Glutamatergic neuron (in vitro differentiated cells): ENCODE results near the gene IL4I1. TPM values are rescaled to one million over a fixed set of nuclear protein-coding genes. Genes with fewer than 3 reads are reported as not detected.
A peak's percentile ranks its signal among the peaks of the same experiment; 100 is the strongest.

Experiments
- DNase-seq: peaks from one replicate; pipeline ENCODE4 v3.0.0; 2022
- H3K27ac Mint-ChIP-seq: one replicate; pipeline ENCODE4 v1.8.0; 2020; ENCODE audit warnings: mild to moderate bottlenecking, mixed read lengths, inconsistent platforms; ENCODE audit not compliant: unreplicated experiment
- H3K27me3 Mint-ChIP-seq: one replicate; pipeline ENCODE4 v1.8.0; 2020; ENCODE audit warnings: mild to moderate bottlenecking, moderate library complexity, mixed read lengths, inconsistent platforms; ENCODE audit not compliant: unreplicated experiment
- H3K36me3 Mint-ChIP-seq: one replicate; pipeline ENCODE4 v1.8.0; 2020; ENCODE audit warnings: mild to moderate bottlenecking, mixed read lengths, inconsistent platforms; ENCODE audit not compliant: unreplicated experiment
- H3K4me1 Mint-ChIP-seq: one replicate; pipeline ENCODE4 v1.8.0; 2020; ENCODE audit warnings: mild to moderate bottlenecking, low read depth, mixed read lengths, inconsistent platforms; ENCODE audit not compliant: unreplicated experiment
- H3K4me3 Mint-ChIP-seq: one replicate; pipeline ENCODE4 v1.8.0; 2020; ENCODE audit warnings: mild to moderate bottlenecking, mixed read lengths, inconsistent platforms; ENCODE audit not compliant: unreplicated experiment
- H3K9me3 Mint-ChIP-seq: one replicate; pipeline ENCODE4 v1.8.0; 2020; ENCODE audit warnings: mild to moderate bottlenecking, moderate library complexity, mixed read lengths, inconsistent platforms; ENCODE audit not compliant: unreplicated experiment
- CTCF ChIP-seq: fragments of 200-600 bp; sonication (generic); IDR thresholded peaks from one replicate; pipeline ENCODE4 v1.5.0; 2021; ENCODE audit not compliant: partially characterized antibody, unreplicated experiment
- total RNA-seq: library from RNA; stranded (reverse); fragmentation: NEBNext Ultra II Directional; extraction: Animal tissue kit (Norgen Biotek cat#: 25700); gene quantifications from one replicate; pipeline ENCODE4 v1.2.1, GENCODE V29; 2021; ENCODE audit not compliant: unreplicated experiment

The IL4I1 gene
- total RNA-seq, 1 donor from 2014 or later, result 0.59 TPM

DNA sequence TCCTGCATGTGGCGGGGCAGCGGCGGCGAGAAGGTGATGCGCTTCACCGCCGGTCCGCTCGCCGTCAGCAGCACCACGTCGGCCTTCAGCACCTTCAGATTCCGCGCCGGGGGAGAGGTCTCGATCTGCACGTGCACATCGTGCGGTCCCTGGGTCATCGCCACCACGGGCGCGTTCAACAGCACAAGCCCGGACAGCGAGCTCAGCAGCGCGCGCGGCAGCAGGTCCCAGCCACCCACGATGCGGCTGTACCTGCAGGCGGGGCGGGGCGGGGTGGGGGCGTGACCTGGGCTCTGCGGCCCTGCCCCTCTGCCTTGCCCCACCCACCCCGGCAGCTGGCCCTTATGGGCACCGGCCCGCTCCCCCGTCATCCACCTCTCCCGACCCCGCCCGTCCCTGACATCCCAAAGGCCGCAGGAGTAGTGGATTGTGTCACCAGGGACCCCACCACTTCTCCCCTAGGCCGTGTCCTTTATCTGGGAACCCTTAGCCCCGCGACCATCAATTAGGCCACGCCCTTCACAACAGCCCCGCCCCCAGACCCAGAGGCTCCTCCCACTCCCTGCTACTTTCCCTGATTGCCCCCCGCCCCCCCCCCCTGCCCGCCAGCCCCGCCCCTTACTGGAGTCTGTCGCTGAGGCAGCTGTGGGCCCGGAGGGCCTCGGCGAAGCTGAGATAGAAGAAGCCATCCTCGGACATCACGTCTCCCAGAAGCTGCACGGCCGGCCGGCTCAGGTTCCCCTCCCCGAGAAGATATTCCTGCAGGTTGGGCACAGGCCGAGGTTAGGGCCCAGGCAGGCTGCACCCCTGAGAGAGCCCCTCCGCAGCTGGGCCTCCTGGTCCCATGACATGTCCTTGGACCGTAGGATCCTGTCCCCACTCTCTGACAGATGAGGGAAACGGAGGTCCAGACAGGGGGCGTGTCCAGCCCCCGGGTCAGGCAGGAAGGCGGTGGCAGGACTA, 6.1 kb downstream of the IL4I1 start:
- Mint-ChIP-seq H3K4me1 (peaks cover 6% of the 10 kb centered on the region), H3K36me3 (no peaks in the 10 kb centered on the region), H3K9me3 (peaks cover 9% of the 10 kb centered on the region), H3K27me3 (peaks cover 10% of the 10 kb centered on the region), H3K27ac (peak overlapping the region; percentile 70), H3K4me3 (peak overlapping the region; percentile 77)
- peak; percentile 75 for DNase-seq
- TF ChIP-seq CTCF, result peak; percentile 54

GRCh38 chr19:49889687-49890348, 6.9 kb downstream of the IL4I1 start:
- no peaks in the 10 kb centered on the region for H3K36me3 Mint-ChIP-seq

GRCh38 chr19:49889038-49889686, 7.5 kb downstream of the IL4I1 start:
- Mint-ChIP-seq H3K27ac (peak overlapping the region; percentile 93), H3K9me3 (peaks cover 9% of the 10 kb centered on the region), H3K4me3 (peak overlapping the region; percentile 38), H3K36me3 (no peaks in the 10 kb centered on the region), H3K27me3 (peaks cover 10% of the 10 kb centered on the region), H3K4me1 (peaks cover 6% of the 10 kb centered on the region)
- TF ChIP-seq CTCF, result no peak
- peak; percentile 69 for DNase-seq

More at GRCh38 chr19:49889687-49890348, 6.9 kb downstream of the IL4I1 start:
- peaks cover 10% of the 10 kb centered on the region for H3K27me3 Mint-ChIP-seq
- H3K27ac Mint-ChIP-seq, result peak overlapping the region; percentile 93
- peak; percentile 82 for DNase-seq
- H3K4me3 Mint-ChIP-seq, result peak overlapping the region; percentile 77
- H3K4me1 Mint-ChIP-seq, result peaks cover 6% of the 10 kb centered on the region
- H3K9me3 Mint-ChIP-seq, result peaks cover 9% of the 10 kb centered on the region
- TF ChIP-seq CTCF, result peak; percentile 82

GRCh38 chr19:49888510-49888824, 8.2 kb downstream of the IL4I1 start:
- Mint-ChIP-seq H3K27ac (peak overlapping the region; percentile 93), H3K4me1 (peaks cover 6% of the 10 kb centered on the region), H3K27me3 (peaks cover 9% of the 10 kb centered on the region), H3K9me3 (peaks cover 9% of the 10 kb centered on the region), H3K36me3 (peaks cover 1% of the 10 kb centered on the region), H3K4me3 (peak overlapping the region; percentile 15)
- TF ChIP-seq CTCF, result no peak
- peak; percentile 20 for DNase-seq
